ENCODE data around the gene NT5C.
"Not testable (repeated sequence)": the region's sequence is repeated elsewhere in the genome, so short reads cannot be mapped to it uniquely, and the experiment has no call there.

NT5C gene

GRCh38 chr17:75142236-75142971 is 10.9 kb upstream of the NT5C start:
- no peak for DNase-seq

- DNase-seq, result no peak
Measured at GRCh38 chr17:75138519-75138918, 7.0 kb upstream of the NT5C start.

GRCh38 chr17:75137762-75138161 is 6.2 kb upstream of the NT5C start:
- DNase-seq, result not testable (repeated sequence)

GRCh38 chr17:75135946-75136345 is 4.4 kb upstream of the NT5C start:
- no peak for DNase-seq

GRCh38 chr17:75135452-75135851 is 3.9 kb upstream of the NT5C start:
- DNase-seq, result no peak

GRCh38 chr17:75133607-75134347 is 2.2 kb upstream of the NT5C start:
- not testable (repeated sequence) for DNase-seq

- DNase-seq, result no peak
Measured at GRCh38 chr17:75133001-75133400, 1.5 kb upstream of the NT5C start.

GRCh38 chr17:75132018-75133000 is 767 bp upstream of the NT5C start:
- DNase-seq, result not testable (repeated sequence)

- no peak for DNase-seq
Measured at GRCh38 chr17:75130632-75131277, 787 bp downstream of the NT5C start.

GRCh38 chr17:75130059-75130631 is 1.4 kb downstream of the NT5C start:
- no peak for DNase-seq

GRCh38 chr17:75129576-75129975 is 2.0 kb downstream of the NT5C start:
- no peak for DNase-seq

- no peak for DNase-seq
Measured at GRCh38 chr17:75128694-75129505, 2.6 kb downstream of the NT5C start.

GRCh38 chr17:75127936-75128335 is 3.6 kb downstream of the NT5C start:
- DNase-seq, result not testable (repeated sequence)

GRCh38 chr17:75126954-75127353 is 4.6 kb downstream of the NT5C start:
- DNase-seq, result no peak

- DNase-seq, result no peak
Measured at GRCh38 chr17:75125984-75126383, 5.6 kb downstream of the NT5C start.

GRCh38 chr17:75124819-75125162 is 6.8 kb downstream of the NT5C start:
- DNase-seq, result no peak

GRCh38 chr17:75124041-75124818 is 7.3 kb downstream of the NT5C start:
- DNase-seq, result no peak

- DNase-seq, result no peak
Measured at GRCh38 chr17:75118307-75118706, 13.2 kb downstream of the NT5C start.

GRCh38 chr17:75116737-75117136 is 14.8 kb downstream of the NT5C start:
- DNase-seq, result no peak

- no peak for DNase-seq
Measured at GRCh38 chr17:75115555-75115954, 16.0 kb downstream of the NT5C start.
